GM23338 (cell line): ENCODE results near the gene IRF2BP2.
"Not testable (repeated sequence)": the region's sequence is repeated elsewhere in the genome, so short reads cannot be mapped to it uniquely, and the experiment has no call there.

Source experiments
- CTCF ChIP-seq, 2 experiments: fragments of 200-600 bp in 1 of 2; sonication (generic) in 1 of 2; conservative IDR thresholded peaks; 2 replicates each; pipeline versions ENCODE4 v1.5.1 to v1.6.1; 2016 to 2017; ENCODE audit warnings: antibody characterized with exemption in 2 of 2, low read depth in 2 of 2, mild to moderate bottlenecking in 2 of 2, moderate library complexity in 1 of 2
- EZH2 ChIP-seq: fragments of 200-600 bp; sonication (generic); IDR thresholded peaks from one replicate; pipeline ENCODE4 v1.8.0; 2017; ENCODE audit warnings: antibody characterized with exemption, mild to moderate bottlenecking, low read depth; ENCODE audit not compliant: unreplicated experiment
- EZH2phosphoT487 ChIP-seq: fragments of 200-600 bp; sonication (generic); IDR thresholded peaks from one replicate; pipeline ENCODE4 v1.8.1; 2018; ENCODE audit warnings: antibody characterized with exemption; ENCODE audit not compliant: unreplicated experiment
- STAT1 ChIP-seq: IDR thresholded peaks from one replicate; pipeline ENCODE4 v1.6.1; 2016; ENCODE audit warnings: antibody characterized with exemption; ENCODE audit not compliant: unreplicated experiment

DNA sequence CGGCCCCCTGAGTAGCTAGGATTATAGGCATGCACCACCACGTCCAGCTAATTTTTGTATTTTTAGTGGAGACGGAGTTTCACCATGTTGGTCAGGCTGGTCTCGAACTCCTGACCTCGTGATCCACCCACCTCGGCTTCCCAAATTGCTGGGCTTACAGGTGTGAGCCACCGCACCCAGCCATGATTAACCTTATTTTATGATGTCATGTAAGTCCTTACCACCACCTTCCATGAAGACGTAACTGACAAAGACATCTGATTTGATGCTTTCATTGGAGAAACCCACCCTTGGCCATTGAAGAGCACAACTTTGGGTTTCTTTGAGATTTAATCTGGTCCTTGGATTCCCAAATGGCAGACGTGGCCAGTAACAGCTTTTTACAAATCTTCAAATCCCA, 24.9 kb upstream of the IRF2BP2 start:
- not testable (repeated sequence) for TF ChIP-seq CTCF (conservative IDR thresholded peaks at IDR 0.05; ENCODE audit: low read depth in 2 of 2); EZH2; EZH2phosphoT487; STAT1
